Transverse colon (tissue), 4 donors: ENCODE results near the gene NR3C2.

Experiments
- POLR2AphosphoS5 ChIP-seq, 3 donors: sonication (generic); formaldehyde crosslinking; IDR thresholded peaks; one replicate each; pipeline ENCODE4 v1.6.1; 2016; ENCODE audit warnings: antibody characterized with exemption in 3 of 3
- TF ChIP-seq, protein P1 (sequence below), 5 experiments: fragments of 200-600 bp in 3 of 5; fragments of 450-650 bp in 2 of 5; sonication (generic) in 3 of 5; IDR thresholded peaks; 1 replicate in 2 of 5; 2 replicates in 3 of 5; pipeline ENCODE4 v1.5.1; 2016 to 2017; ENCODE audit warnings: antibody characterized with exemption in 5 of 5, inconsistent platforms in 3 of 5, mild to moderate bottlenecking in 2 of 5, moderate library complexity in 1 of 5

DNA sequence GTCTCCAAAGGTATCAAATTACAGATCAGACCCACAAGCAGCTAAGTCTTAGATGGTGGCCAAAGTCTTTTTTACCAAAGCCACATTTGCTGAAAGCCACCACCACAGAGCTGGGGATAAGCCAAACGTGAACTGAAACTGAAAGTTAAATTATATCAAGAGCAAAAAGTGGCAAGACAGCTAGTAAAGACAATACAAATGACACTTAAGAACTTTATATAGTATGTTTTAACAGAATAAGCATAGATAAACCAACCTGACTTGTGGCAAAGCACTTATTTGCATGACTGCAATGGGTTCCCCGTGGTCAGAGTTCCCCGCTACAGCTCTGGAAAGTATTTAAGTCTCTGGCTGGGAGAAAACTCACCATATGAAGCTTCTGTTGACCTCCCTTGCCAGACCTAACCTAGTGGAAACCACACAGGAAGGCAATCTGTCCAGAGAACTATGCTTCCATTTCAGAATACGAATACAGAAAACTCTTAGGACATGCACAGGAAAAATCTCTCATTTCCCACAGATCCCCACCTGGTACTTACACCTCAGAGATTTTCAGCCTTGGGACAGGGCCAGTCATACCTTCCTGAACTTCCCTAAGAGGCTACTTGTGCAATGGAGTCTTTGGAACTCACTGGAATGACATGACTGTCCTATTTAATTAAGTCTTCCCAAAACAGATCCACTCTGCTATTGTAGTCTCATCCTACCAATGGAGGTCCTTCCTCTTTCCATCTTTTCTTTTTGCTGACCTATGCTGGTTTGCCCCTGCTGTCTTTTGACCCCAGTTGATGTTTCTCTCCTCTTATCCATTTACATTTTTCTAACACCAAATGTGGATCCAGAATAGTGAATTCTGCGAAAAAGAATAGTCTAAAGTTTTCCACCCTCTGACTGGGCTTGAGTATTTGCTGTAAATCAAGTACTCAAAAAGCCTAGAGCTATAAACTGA, 225.1 kb downstream of the NR3C2 start:
- TF ChIP-seq, protein P1, sequence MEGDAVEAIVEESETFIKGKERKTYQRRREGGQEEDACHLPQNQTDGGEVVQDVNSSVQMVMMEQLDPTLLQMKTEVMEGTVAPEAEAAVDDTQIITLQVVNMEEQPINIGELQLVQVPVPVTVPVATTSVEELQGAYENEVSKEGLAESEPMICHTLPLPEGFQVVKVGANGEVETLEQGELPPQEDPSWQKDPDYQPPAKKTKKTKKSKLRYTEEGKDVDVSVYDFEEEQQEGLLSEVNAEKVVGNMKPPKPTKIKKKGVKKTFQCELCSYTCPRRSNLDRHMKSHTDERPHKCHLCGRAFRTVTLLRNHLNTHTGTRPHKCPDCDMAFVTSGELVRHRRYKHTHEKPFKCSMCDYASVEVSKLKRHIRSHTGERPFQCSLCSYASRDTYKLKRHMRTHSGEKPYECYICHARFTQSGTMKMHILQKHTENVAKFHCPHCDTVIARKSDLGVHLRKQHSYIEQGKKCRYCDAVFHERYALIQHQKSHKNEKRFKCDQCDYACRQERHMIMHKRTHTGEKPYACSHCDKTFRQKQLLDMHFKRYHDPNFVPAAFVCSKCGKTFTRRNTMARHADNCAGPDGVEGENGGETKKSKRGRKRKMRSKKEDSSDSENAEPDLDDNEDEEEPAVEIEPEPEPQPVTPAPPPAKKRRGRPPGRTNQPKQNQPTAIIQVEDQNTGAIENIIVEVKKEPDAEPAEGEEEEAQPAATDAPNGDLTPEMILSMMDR (IDR thresholded peaks at IDR 0.05) = no peak
- no peak for TF ChIP-seq POLR2AphosphoS5 (IDR thresholded peaks at IDR 0.05)
